Colonic mucosa (tissue), 4 donors: ENCODE data around the gene TSPAN12. TPM values are rescaled to one million over a fixed set of nuclear protein-coding genes. Genes with fewer than 3 reads are reported as not detected.
A peak's percentile ranks its signal among the peaks of the same experiment; 100 is the strongest.

ENCODE experiments used
- DNase-seq: peaks from one replicate; pipeline ENCODE4 v3.0.0-alpha.2; 2020
- H3K27ac ChIP-seq: fragments of 200-600 bp; one replicate; pipeline ENCODE4 v1.8.0; 2021
- H3K27me3 ChIP-seq: fragments of 200-600 bp; one replicate; pipeline ENCODE4 v1.8.0; 2021
- H3K36me3 ChIP-seq: fragments of 200-600 bp; one replicate; pipeline ENCODE4 v1.8.0; 2021
- H3K4me1 ChIP-seq: fragments of 200-600 bp; one replicate; pipeline ENCODE4 v1.8.0; 2021; ENCODE audit warnings: mild to moderate bottlenecking
- H3K4me3 ChIP-seq: fragments of 200-600 bp; one replicate; pipeline ENCODE4 v1.8.0; 2021
- H3K9ac ChIP-seq, 2 donors: one replicate each; pipeline ENCODE4 v1.7.0; 2013; ENCODE audit warnings: control low read depth in 2 of 2, low read depth in 2 of 2, low read length in 2 of 2
- H3K9me3 ChIP-seq: fragments of 200-600 bp; one replicate; pipeline ENCODE4 v1.8.0; 2021
- CTCF ChIP-seq: fragments of 200-600 bp; IDR thresholded peaks from one replicate; pipeline ENCODE4 v1.8.0; 2022; ENCODE audit warnings: antibody characterized with exemption, mild to moderate bottlenecking
- intact Hi-C: fragments of 100-400 bp; cut with DNase I; formaldehyde crosslinking; loops from one replicate; pipeline ENCODE4 v1.14.1; 2022
- total RNA-seq, 2 donors: library from RNA; stranded (reverse); fragmentation: NEBNext Ultra II Directional in 1 of 2; extraction: Animal tissue kit (Norgen Biotek cat#: 25700) in 1 of 2; gene quantifications; one replicate each; pipeline ENCODE4 v1.2.1, GENCODE V29; 2021
- donor health status: healthy.
- donor health status: DM: no; HTN: no; CAD: no.
- donor health status: DM: no; HTN: no; CAD: no.

Gene TSPAN12
- total RNA-seq, 2 donors from 2014 or later, result 22.0 to 38.7 TPM

- H3K9me3 ChIP-seq, result no peaks in the 10 kb centered on the region
- H3K27me3 ChIP-seq, result no peaks in the 10 kb centered on the region
- no peak for TF ChIP-seq CTCF
- no peak overlapping the region for H3K4me3 ChIP-seq
- H3K9ac ChIP-seq, result no peak overlapping the region
- intact Hi-C loops, result loop anchor here (5.0 to 10.0 kb wide), 2 partner anchors 51 to 278 kb away; partner anchors contain the start of gene TSPAN12
- no peaks in the 10 kb centered on the region for H3K36me3 ChIP-seq
- no peak overlapping the region for H3K27ac ChIP-seq
- no peak for DNase-seq
- no peaks in the 10 kb centered on the region for H3K4me1 ChIP-seq
Observed at GRCh38 chr7:120806669-120807068, 51.3 kb downstream of the TSPAN12 start.

- intact Hi-C loops, result loop anchor here (5.0 to 10.0 kb wide), 2 partner anchors 51 to 279 kb away; partner anchors contain the start of gene TSPAN12
- no peak overlapping the region for H3K27ac ChIP-seq
- no peaks in the 10 kb centered on the region for H3K27me3 ChIP-seq
- no peaks in the 10 kb centered on the region for H3K9me3 ChIP-seq
- peak; percentile 76 for TF ChIP-seq CTCF
- no peak overlapping the region for H3K4me3 ChIP-seq
- no peak overlapping the region for H3K9ac ChIP-seq
- no peaks in the 10 kb centered on the region for H3K4me1 ChIP-seq
- no peaks in the 10 kb centered on the region for H3K36me3 ChIP-seq
- peak; percentile 66 for DNase-seq
Observed at GRCh38 chr7:120805636-120806388, 52.1 kb downstream of the TSPAN12 start.

GRCh38 chr7:120802751-120803150, 55.2 kb downstream of the TSPAN12 start:
- intact Hi-C loops, result loop anchor here (2.0 to 10.0 kb wide), 2 partner anchors 140 to 282 kb away; no protein-coding TSS in a partner anchor
- Histone ChIP-seq H3K27me3 (no peaks in the 10 kb centered on the region), H3K4me1 (no peaks in the 10 kb centered on the region), H3K9me3 (no peaks in the 10 kb centered on the region), H3K4me3 (no peak overlapping the region), H3K36me3 (no peaks in the 10 kb centered on the region), H3K9ac (no peak overlapping the region), H3K27ac (no peak overlapping the region)
- no peak for DNase-seq
- no peak for TF ChIP-seq CTCF

GRCh38 chr7:120799813-120800475, 58.0 kb downstream of the TSPAN12 start:
- TF ChIP-seq CTCF, result no peak
- intact Hi-C loops, result loop anchor here (10.0 kb wide), 1 partner anchor 285 kb away; no protein-coding TSS in a partner anchor
- DNase-seq, result no peak
- Histone ChIP-seq H3K27ac (no peak overlapping the region), H3K4me1 (no peaks in the 10 kb centered on the region), H3K27me3 (no peaks in the 10 kb centered on the region), H3K9ac (no peak overlapping the region), H3K4me3 (no peak overlapping the region), H3K9me3 (no peaks in the 10 kb centered on the region), H3K36me3 (no peaks in the 10 kb centered on the region)

- Histone ChIP-seq H3K27ac (no peak overlapping the region), H3K9me3 (no peaks in the 10 kb centered on the region), H3K4me3 (no peak overlapping the region), H3K4me1 (no peaks in the 10 kb centered on the region), H3K9ac (no peak overlapping the region), H3K27me3 (no peaks in the 10 kb centered on the region), H3K36me3 (no peaks in the 10 kb centered on the region)
- DNase-seq, result no peak
- TF ChIP-seq CTCF, result no peak
- intact Hi-C loops, result no loop called here
Observed at GRCh38 chr7:120799147-120799546, 58.8 kb downstream of the TSPAN12 start.
